GM23338 (cell line): Measurements from ENCODE around the gene DACT1. TPM values are rescaled to one million over a fixed set of nuclear protein-coding genes. Genes with fewer than 3 reads are reported as not detected.

Source experiments
- ATAC-seq: fragments of 200-7000 bp; cut with Tn5 transposase; 3 replicates; pipeline ENCODE4 v1.9.1; 2020
- DNase-seq: peaks from one replicate; pipeline ENCODE4 v3.0.0-alpha.2; 2015; ENCODE audit warnings: low spot score
- H2AFZ ChIP-seq: fragments of 200-600 bp; sonication (generic); 2 replicates; pipeline ENCODE4 v1.8.0; 2016; ENCODE audit warnings: antibody characterized with exemption, mild to moderate bottlenecking, moderate library complexity
- H3F3A ChIP-seq: fragments of 200-600 bp; sonication (generic); replicated peaks from 2 replicates; pipeline ENCODE4 v1.8.0; 2017; ENCODE audit warnings: antibody characterized with exemption, mixed run types, low read depth
- H3K27ac ChIP-seq: fragments of 200-600 bp; sonication (generic); 2 replicates; pipeline ENCODE4 v1.6.1; 2016; ENCODE audit warnings: low read depth
- H3K27me3 ChIP-seq: fragments of 200-600 bp; sonication (generic); 2 replicates; pipeline ENCODE4 v1.8.0; 2016; ENCODE audit warnings: mild to moderate bottlenecking, mixed run types, moderate library complexity; ENCODE audit not compliant: insufficient read depth
- H3K36me3 ChIP-seq: fragments of 200-600 bp; sonication (generic); 2 replicates; pipeline ENCODE4 v1.8.0; 2016; ENCODE audit warnings: mild to moderate bottlenecking; ENCODE audit not compliant: insufficient read depth
- H3K4me1 ChIP-seq: fragments of 200-600 bp; sonication (generic); 2 replicates; pipeline ENCODE4 v1.8.0; 2016; ENCODE audit warnings: mild to moderate bottlenecking, moderate library complexity; ENCODE audit not compliant: insufficient read depth
- H3K4me2 ChIP-seq: fragments of 200-600 bp; sonication (generic); 2 replicates; pipeline ENCODE4 v1.7.1; 2017; ENCODE audit warnings: mixed run types
- H3K4me3 ChIP-seq: fragments of 200-600 bp; sonication (generic); 2 replicates; pipeline ENCODE4 v1.6.1; 2016; ENCODE audit warnings: mixed run types
- H3K79me2 ChIP-seq: fragments of 200-600 bp; sonication (generic); replicated peaks from 2 replicates; pipeline ENCODE4 v1.8.0; 2017; ENCODE audit warnings: mild to moderate bottlenecking; ENCODE audit not compliant: insufficient read depth
- H3K9me2 ChIP-seq: fragments of 200-600 bp; sonication (generic); 2 replicates; pipeline ENCODE4 v1.8.0; 2017; ENCODE audit not compliant: insufficient read depth
- H4K20me1 ChIP-seq: fragments of 200-600 bp; sonication (generic); replicated peaks from 2 replicates; pipeline ENCODE4 v1.8.0; 2017; ENCODE audit warnings: mild to moderate bottlenecking; ENCODE audit not compliant: insufficient read depth
- H3K27ac Mint-ChIP-seq: 2 replicates; pipeline ENCODE4 v1.8.0; 2020; ENCODE audit warnings: inconsistent platforms, mild to moderate bottlenecking, moderate library complexity, mixed read lengths
- H3K27me3 Mint-ChIP-seq: 3 replicates; pipeline ENCODE4 v1.8.0; 2022; ENCODE audit warnings: low read depth, mild to moderate bottlenecking, moderate library complexity, mixed read lengths, inconsistent platforms; ENCODE audit not compliant: insufficient read depth, poor library complexity
- H3K36me3 Mint-ChIP-seq: 3 replicates; pipeline ENCODE4 v1.8.0; 2021; ENCODE audit warnings: low read depth, mild to moderate bottlenecking, inconsistent platforms, moderate library complexity, mixed read lengths
- H3K4me1 Mint-ChIP-seq: 3 replicates; pipeline ENCODE4 v1.8.0; 2020; ENCODE audit warnings: mild to moderate bottlenecking, inconsistent platforms, mixed read lengths
- H3K4me3 Mint-ChIP-seq: 3 replicates; pipeline ENCODE4 v1.8.0; 2021; ENCODE audit warnings: moderate library complexity, mild to moderate bottlenecking, inconsistent platforms, mixed read lengths
- H3K9me3 Mint-ChIP-seq: 3 replicates; pipeline ENCODE4 v1.8.0; 2020; ENCODE audit warnings: moderate library complexity, mild to moderate bottlenecking, inconsistent platforms, mixed read lengths
- CREB1 ChIP-seq: fragments of 250-450 bp; sonication (Bioruptor Pico); IDR thresholded peaks from 2 replicates; pipeline ENCODE4 v1.5.0; 2020; ENCODE audit warnings: low read depth, mild to moderate bottlenecking, moderate library complexity
- NANOG ChIP-seq: IDR thresholded peaks from 2 replicates; pipeline ENCODE4 v1.6.1; 2016; ENCODE audit warnings: antibody characterized with exemption, borderline replicate concordance
- REST ChIP-seq: IDR thresholded peaks from one replicate; pipeline ENCODE4 v1.6.1; 2018; ENCODE audit warnings: antibody characterized with exemption; ENCODE audit not compliant: unreplicated experiment
- ZNF114 ChIP-seq: fragments of 250-450 bp; sonication (Bioruptor Pico); IDR thresholded peaks from 2 replicates; pipeline ENCODE4 v1.5.0; 2020; ENCODE audit warnings: mild to moderate bottlenecking, moderate library complexity
- polyA plus RNA-seq: library from polyadenylated mRNA; unstranded; fragments of >200 nt; fragmentation: Nextera tagmentation; extraction: Ambion mirVana; gene quantifications from 2 replicates; pipeline ENCODE4 v1.2.1, GENCODE V29; 2016
- total RNA-seq: library from RNA; depleted of rRNA; stranded (reverse); fragments of >200 nt; shearing (Covaris generic); gene quantifications from 2 replicates; pipeline ENCODE4 v1.2.3, GENCODE V29; 2014
- TF ChIP-seq, protein P1 (sequence below): fragments of 250-450 bp; sonication (Bioruptor Pico); IDR thresholded peaks from 2 replicates; pipeline ENCODE4 v1.5.0; 2020; ENCODE audit warnings: mild to moderate bottlenecking, moderate library complexity

The DACT1 gene
- total and polyA plus RNA-seq, 2 experiments from 2014 or later = 5.7 to 26.6 TPM

DNA sequence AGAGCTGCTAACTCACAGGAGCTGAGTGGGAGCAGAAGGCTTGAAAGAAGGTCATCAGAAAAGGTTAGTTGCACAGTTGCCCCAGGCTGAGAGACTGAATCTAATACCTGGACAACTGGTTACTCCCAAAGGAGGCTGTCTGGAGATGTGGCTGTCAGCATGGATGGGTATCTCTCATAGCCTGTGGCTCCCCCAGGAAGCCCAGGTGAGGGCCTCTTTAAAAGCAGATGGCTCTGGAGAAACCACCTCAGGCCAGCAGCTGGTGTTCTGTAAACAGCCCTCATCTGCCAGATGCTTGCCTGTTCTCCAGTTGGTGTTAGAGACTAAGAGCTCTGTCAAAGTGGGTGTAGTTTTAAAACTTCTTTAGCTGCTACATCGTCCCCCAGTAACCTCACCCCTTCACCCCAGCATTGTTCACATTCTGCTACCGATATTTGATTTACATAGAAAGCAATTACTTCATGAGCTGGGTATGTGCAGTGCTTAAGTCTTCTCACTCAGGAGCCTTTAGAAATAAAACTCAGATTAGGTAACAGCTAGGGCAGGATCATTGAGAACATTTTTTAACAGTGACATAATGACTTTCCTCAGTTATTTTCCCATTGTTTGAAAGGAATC is 25.8 kb downstream of the DACT1 start:
- H3K4me1 ChIP-seq = no peaks in the 10 kb centered on the region
- DNase-seq = peak; percentile 38

More for the DNA sequence above, 25.8 kb downstream of the DACT1 start:
- H3K4me1 Mint-ChIP-seq = peaks cover 15% of the 10 kb centered on the region
- Histone ChIP-seq H2AFZ (no peak overlapping the region), H3K79me2 (no peaks in the 10 kb centered on the region), H4K20me1 (no peaks in the 10 kb centered on the region), H3F3A (no peaks in the 10 kb centered on the region), H3K9me2 (no peaks in the 10 kb centered on the region), H3K4me2 (no peak overlapping the region), H3K27ac (no peak overlapping the region), H3K4me3 (no peak overlapping the region), H3K36me3 (no peaks in the 10 kb centered on the region), H3K27me3 (no peaks in the 10 kb centered on the region)
- no peak overlapping the region for H3K4me3 Mint-ChIP-seq
- TF ChIP-seq NANOG (no peak), ZNF114 (CRISPR knock-in tag) (no peak), REST (no peak), CREB1 (CRISPR knock-in tag) (no peak)
- TF ChIP-seq, protein P1, sequence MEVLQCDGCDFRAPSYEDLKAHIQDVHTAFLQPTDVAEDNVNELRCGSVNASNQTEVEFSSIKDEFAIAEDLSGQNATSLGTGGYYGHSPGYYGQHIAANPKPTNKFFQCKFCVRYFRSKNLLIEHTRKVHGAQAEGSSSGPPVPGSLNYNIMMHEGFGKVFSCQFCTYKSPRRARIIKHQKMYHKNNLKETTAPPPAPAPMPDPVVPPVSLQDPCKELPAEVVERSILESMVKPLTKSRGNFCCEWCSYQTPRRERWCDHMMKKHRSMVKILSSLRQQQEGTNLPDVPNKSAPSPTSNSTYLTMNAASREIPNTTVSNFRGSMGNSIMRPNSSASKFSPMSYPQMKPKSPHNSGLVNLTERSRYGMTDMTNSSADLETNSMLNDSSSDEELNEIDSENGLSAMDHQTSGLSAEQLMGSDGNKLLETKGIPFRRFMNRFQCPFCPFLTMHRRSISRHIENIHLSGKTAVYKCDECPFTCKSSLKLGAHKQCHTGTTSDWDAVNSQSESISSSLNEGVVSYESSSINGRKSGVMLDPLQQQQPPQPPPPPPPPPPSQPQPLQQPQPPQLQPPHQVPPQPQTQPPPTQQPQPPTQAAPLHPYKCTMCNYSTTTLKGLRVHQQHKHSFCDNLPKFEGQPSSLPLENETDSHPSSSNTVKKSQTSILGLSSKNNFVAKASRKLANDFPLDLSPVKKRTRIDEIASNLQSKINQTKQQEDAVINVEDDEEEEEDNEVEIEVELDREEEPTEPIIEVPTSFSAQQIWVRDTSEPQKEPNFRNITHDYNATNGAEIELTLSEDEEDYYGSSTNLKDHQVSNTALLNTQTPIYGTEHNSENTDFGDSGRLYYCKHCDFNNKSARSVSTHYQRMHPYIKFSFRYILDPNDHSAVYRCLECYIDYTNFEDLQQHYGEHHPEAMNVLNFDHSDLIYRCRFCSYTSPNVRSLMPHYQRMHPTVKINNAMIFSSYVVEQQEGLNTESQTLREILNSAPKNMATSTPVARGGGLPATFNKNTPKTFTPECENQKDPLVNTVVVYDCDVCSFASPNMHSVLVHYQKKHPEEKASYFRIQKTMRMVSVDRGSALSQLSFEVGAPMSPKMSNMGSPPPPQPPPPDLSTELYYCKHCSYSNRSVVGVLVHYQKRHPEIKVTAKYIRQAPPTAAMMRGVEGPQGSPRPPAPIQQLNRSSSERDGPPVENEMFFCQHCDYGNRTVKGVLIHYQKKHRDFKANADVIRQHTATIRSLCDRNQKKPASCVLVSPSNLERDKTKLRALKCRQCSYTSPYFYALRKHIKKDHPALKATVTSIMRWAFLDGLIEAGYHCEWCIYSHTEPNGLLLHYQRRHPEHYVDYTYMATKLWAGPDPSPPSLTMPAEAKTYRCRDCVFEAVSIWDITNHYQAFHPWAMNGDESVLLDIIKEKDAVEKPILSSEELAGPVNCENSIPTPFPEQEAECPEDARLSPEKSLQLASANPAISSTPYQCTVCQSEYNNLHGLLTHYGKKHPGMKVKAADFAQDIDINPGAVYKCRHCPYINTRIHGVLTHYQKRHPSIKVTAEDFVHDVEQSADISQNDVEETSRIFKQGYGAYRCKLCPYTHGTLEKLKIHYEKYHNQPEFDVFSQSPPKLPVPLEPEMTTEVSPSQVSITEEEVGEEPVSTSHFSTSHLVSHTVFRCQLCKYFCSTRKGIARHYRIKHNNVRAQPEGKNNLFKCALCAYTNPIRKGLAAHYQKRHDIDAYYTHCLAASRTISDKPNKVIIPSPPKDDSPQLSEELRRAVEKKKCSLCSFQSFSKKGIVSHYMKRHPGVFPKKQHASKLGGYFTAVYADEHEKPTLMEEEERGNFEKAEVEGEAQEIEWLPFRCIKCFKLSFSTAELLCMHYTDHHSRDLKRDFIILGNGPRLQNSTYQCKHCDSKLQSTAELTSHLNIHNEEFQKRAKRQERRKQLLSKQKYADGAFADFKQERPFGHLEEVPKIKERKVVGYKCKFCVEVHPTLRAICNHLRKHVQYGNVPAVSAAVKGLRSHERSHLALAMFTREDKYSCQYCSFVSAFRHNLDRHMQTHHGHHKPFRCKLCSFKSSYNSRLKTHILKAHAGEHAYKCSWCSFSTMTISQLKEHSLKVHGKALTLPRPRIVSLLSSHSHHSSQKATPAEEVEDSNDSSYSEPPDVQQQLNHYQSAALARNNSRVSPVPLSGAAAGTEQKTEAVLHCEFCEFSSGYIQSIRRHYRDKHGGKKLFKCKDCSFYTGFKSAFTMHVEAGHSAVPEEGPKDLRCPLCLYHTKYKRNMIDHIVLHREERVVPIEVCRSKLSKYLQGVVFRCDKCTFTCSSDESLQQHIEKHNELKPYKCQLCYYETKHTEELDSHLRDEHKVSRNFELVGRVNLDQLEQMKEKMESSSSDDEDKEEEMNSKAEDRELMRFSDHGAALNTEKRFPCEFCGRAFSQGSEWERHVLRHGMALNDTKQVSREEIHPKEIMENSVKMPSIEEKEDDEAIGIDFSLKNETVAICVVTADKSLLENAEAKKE = 0 out of 2 replicates have a peak, but pooled peaks have one; percentile 10
- ATAC-seq = peak; percentile 59
- H3K27ac Mint-ChIP-seq = no peak overlapping the region
- H3K36me3 Mint-ChIP-seq = no peaks in the 10 kb centered on the region
- H3K9me3 Mint-ChIP-seq = no peaks in the 10 kb centered on the region
- peaks cover 3% of the 10 kb centered on the region for H3K27me3 Mint-ChIP-seq
